Measurements from ENCODE around the gene ZNF211.
A peak's percentile ranks its signal among the peaks of the same experiment; 100 is the strongest.

ZNF211 gene

DNA sequence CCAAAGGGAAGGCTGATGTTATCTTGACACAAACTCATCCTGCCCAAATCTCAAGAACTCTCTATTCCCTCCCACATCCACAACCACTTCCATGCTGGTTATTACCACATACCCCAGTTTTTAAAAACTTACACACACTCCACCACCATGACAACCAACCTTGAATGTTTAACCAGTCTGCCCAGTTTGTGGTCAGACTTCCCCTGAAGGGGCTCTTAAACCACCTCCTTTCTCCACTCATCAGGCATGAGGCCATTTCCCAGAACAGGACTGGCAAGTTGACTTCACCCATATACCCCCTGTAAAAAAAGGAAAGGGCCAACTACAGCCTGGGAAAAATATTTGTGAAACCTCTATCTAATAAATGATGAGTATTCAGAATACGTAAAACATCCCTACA is 23.4 kb downstream of the ZNF211 start:
- H3K4me3 ChIP-seq (ENCODE audit: low read length), result no peak overlapping the region
- no peak for TF ChIP-seq CTCF (conservative IDR thresholded peaks at IDR 0.05; ENCODE audit: low read length)
- DNase-seq (ENCODE audit: low read depth), result no peak

- peak; percentile 50 for DNase-seq (ENCODE audit: low read depth)
- peak overlapping the region; percentile 62 for H3K4me3 ChIP-seq (ENCODE audit: low read length)
- TF ChIP-seq CTCF (conservative IDR thresholded peaks at IDR 0.05; ENCODE audit: low read length), result no peak
Measured at GRCh38 chr19:57664269-57665127, 31.5 kb downstream of the ZNF211 start.

DNA sequence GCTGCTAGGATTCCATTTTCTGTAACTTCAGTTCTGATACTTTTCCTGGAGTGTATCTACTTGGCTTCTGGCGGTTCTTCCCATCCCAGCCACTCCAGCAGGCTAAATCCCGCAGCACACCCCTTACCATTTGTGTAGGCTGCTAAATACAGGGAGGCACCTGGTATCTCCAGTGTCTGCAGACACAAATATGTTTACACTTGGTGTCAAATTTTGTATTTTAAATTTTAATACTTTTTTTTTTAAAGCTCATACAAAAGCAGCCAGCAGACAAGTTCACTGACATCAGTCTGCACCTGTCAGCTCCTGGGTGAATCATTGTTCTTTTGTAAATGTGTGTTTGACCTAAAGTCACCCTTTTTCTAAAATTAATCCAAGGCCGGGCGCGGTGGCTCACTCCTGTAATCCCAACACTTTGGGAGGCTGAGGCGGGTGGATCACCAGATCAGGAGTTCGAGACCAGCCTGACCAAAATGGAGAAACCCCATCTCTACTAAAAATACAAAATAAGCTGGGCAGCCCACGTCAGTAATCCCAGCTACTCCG is 32.4 kb downstream of the ZNF211 start:
- TF ChIP-seq CTCF (conservative IDR thresholded peaks at IDR 0.05; ENCODE audit: low read length), result no peak
- DNase-seq (ENCODE audit: low read depth), result no peak
- H3K4me3 ChIP-seq (ENCODE audit: low read length), result no peak overlapping the region

GRCh38 chr19:57667228-57667627 is 34.3 kb downstream of the ZNF211 start:
- no peak for DNase-seq (ENCODE audit: low read depth)
- no peak for TF ChIP-seq CTCF (conservative IDR thresholded peaks at IDR 0.05; ENCODE audit: low read length)
- no peak overlapping the region for H3K4me3 ChIP-seq (ENCODE audit: low read length)

DNA sequence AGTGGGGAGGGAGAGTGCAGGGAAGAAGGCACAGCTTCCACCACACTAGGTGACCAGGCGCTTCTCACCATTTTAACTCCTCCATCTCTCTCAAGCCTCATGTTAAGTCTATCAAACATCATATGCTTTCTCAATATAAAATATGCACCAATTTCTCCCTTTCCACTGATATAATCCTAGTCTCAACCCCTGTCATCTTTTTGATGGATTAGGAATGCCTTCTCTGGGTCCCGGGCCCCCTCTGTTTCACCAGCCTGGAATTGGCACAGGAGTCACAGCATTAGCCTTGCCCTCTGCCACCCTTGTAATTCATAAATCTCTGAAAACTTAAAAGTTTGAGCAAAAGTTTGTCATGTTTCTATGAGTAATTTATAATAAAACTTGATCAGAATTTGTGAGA is 35.7 kb downstream of the ZNF211 start, which contains the start of gene ZSCAN4:
Gene ZSCAN4 (plus strand): TSS at position 301 of the 400 bp plus-strand sequence. CDS start 7,211 bp downstream, outside the sequence.
- DNase-seq (ENCODE audit: low read depth), result no peak
- H3K4me3 ChIP-seq (ENCODE audit: low read length), result no peak within 1 kb of the TSS
- TF ChIP-seq CTCF (conservative IDR thresholded peaks at IDR 0.05; ENCODE audit: low read length), result no peak

DNA sequence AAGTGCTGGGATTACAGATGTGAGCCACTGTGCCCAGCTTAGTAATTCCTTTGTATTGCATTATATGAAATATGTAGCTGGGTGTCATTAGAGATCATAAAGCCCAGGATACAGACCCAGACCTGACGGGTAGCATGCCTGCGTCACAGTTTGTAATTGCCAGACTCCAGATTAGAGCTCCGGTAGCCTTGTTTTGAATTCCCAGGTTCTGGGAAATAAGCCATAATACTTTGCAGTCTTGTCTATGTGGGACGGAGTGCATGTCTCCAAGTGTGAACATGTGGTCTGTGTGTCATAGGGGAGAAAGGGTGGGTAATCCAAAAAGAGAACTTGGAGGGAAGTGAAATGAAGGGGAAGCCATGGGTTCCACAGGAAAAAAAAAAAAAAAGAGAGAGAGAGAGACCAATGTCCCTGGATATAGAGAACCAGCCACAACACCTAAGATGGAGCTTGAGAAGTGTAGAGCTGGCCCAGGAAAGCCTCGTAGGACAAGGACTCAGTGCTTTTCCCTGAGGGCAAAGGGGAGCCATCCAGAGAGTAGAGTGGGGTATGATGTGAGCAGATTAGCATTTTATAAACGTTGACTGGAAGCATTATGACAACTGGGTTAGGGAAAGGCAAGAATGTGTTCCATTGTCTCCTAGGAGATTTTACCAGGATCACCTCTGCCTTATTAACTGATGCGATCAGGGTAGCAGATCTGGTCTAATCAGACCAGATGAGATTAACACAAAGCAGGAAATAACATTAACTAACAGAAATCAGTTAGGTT is 38.3 kb downstream of the ZNF211 start:
- TF ChIP-seq CTCF (conservative IDR thresholded peaks at IDR 0.05; ENCODE audit: low read length), result no peak
- H3K4me3 ChIP-seq (ENCODE audit: low read length), result no peak overlapping the region
- DNase-seq (ENCODE audit: low read depth), result peak; percentile 35

All from AG10803 (cell line).